SK-N-SH treated with all-trans-retinoic acid at 6 μM for 48 hours (cell line): ENCODE results near the gene MYO19.
"Not testable (repeated sequence)": the region's sequence is repeated elsewhere in the genome, so short reads cannot be mapped to it uniquely, and the experiment has no call there.

Experiments used
- ATAC-seq: fragments of 200-7000 bp; cut with Tn5 transposase; 3 replicates; pipeline ENCODE4 v1.9.1; 2020; ENCODE audit warnings: mild to moderate bottlenecking, moderate library complexity
- ARNTL ChIP-seq: fragments of 450-650 bp; formaldehyde crosslinking; IDR thresholded peaks from 2 replicates; pipeline ENCODE4 v1.5.0; 2020; ENCODE audit warnings: low read depth, mild to moderate bottlenecking, moderate library complexity, borderline replicate concordance
- BACH2 ChIP-seq: fragments of 250-450 bp; sonication (Bioruptor Pico); IDR thresholded peaks from 2 replicates; pipeline ENCODE4 v1.9.0; 2021; ENCODE audit warnings: mild to moderate bottlenecking, borderline replicate concordance
- CSDC2 ChIP-seq: fragments of 250-450 bp; sonication (Bioruptor Pico); IDR thresholded peaks from 2 replicates; pipeline ENCODE4 v1.5.0; 2020; ENCODE audit warnings: mild to moderate bottlenecking, moderate library complexity
- CSRNP3 ChIP-seq: fragments of 250-450 bp; sonication (Bioruptor Pico); IDR thresholded peaks from 2 replicates; pipeline ENCODE4 v1.5.1; 2021; ENCODE audit warnings: mild to moderate bottlenecking, moderate library complexity
- ESRRG ChIP-seq: fragments of 250-450 bp; sonication (Bioruptor Pico); IDR thresholded peaks from 2 replicates; pipeline ENCODE4 v1.6.1; 2021; ENCODE audit warnings: mild to moderate bottlenecking
- GLIS3 ChIP-seq: fragments of 250-450 bp; sonication (Bioruptor Pico); IDR thresholded peaks from 2 replicates; pipeline ENCODE4 v1.5.0; 2020; ENCODE audit warnings: mild to moderate bottlenecking, moderate library complexity
- ISL1 ChIP-seq: fragments of 250-450 bp; sonication (Bioruptor Pico); IDR thresholded peaks from 2 replicates; pipeline ENCODE4 v2.1.2; 2022; ENCODE audit warnings: mild to moderate bottlenecking, moderate library complexity
- OSR1 ChIP-seq: fragments of 250-450 bp; sonication (Bioruptor Pico); IDR thresholded peaks from 2 replicates; pipeline ENCODE4 v1.8.0; 2022; ENCODE audit warnings: moderate library complexity, mild to moderate bottlenecking, inconsistent platforms
- PATZ1 ChIP-seq: fragments of 250-450 bp; sonication (Bioruptor Pico); IDR thresholded peaks from 2 replicates; pipeline ENCODE4 v1.8.0; 2020; ENCODE audit warnings: mild to moderate bottlenecking, moderate library complexity, borderline replicate concordance
- PPARA ChIP-seq: fragments of 250-450 bp; sonication (Bioruptor Pico); IDR thresholded peaks from 2 replicates; pipeline ENCODE4 v1.5.0; 2020; ENCODE audit warnings: mild to moderate bottlenecking, borderline replicate concordance
- RARB ChIP-seq: fragments of 250-450 bp; sonication (Bioruptor Pico); IDR thresholded peaks from 2 replicates; pipeline ENCODE4 v1.8.0; 2021; ENCODE audit warnings: mild to moderate bottlenecking, moderate library complexity
- SNAI2 ChIP-seq: fragments of 250-450 bp; sonication (Bioruptor Pico); IDR thresholded peaks from 2 replicates; pipeline ENCODE4 v1.5.0; 2020; ENCODE audit warnings: mild to moderate bottlenecking, moderate library complexity
- TOX ChIP-seq: fragments of 250-450 bp; sonication (Bioruptor Pico); IDR thresholded peaks from 2 replicates; pipeline ENCODE4 v1.8.0; 2021; ENCODE audit warnings: mild to moderate bottlenecking, moderate library complexity, borderline replicate concordance
- ZC3H10 ChIP-seq: fragments of 250-450 bp; sonication (Bioruptor Pico); IDR thresholded peaks from 2 replicates; pipeline ENCODE4 v1.5.1; 2021; ENCODE audit warnings: mild to moderate bottlenecking, moderate library complexity
- ZFP3 ChIP-seq: fragments of 250-450 bp; sonication (Bioruptor Pico); IDR thresholded peaks from 2 replicates; pipeline ENCODE4 v1.5.0; 2020; ENCODE audit warnings: mild to moderate bottlenecking, moderate library complexity
- ZFP30 ChIP-seq: fragments of 450-650 bp; formaldehyde crosslinking; IDR thresholded peaks from 2 replicates; pipeline ENCODE4 v1.5.0; 2022; ENCODE audit warnings: mild to moderate bottlenecking, moderate library complexity
- ZNF565 ChIP-seq: fragments of 450-650 bp; formaldehyde crosslinking; conservative IDR thresholded peaks from 2 replicates; pipeline ENCODE4 v1.5.0; 2020; ENCODE audit warnings: low read depth, mild to moderate bottlenecking, moderate library complexity
- ZNF70 ChIP-seq: fragments of 450-650 bp; formaldehyde crosslinking; IDR thresholded peaks from 2 replicates; pipeline ENCODE4 v1.5.0; 2020; ENCODE audit warnings: mild to moderate bottlenecking, moderate library complexity
- ZNF8 ChIP-seq: fragments of 450-650 bp; formaldehyde crosslinking; IDR thresholded peaks from 2 replicates; pipeline ENCODE4 v1.5.0; 2020; ENCODE audit warnings: mild to moderate bottlenecking, moderate library complexity
- TF ChIP-seq, protein P1 (sequence below): fragments of 250-450 bp; sonication (Bioruptor Pico); IDR thresholded peaks from 2 replicates; pipeline ENCODE4 v1.5.1; 2020; ENCODE audit warnings: low read depth, mild to moderate bottlenecking, moderate library complexity
- TF ChIP-seq, protein P2 (sequence below): fragments of 250-450 bp; sonication (Bioruptor Pico); IDR thresholded peaks from 2 replicates; pipeline ENCODE4 v1.5.0; 2020; ENCODE audit warnings: mild to moderate bottlenecking, moderate library complexity

The MYO19 gene

DNA sequence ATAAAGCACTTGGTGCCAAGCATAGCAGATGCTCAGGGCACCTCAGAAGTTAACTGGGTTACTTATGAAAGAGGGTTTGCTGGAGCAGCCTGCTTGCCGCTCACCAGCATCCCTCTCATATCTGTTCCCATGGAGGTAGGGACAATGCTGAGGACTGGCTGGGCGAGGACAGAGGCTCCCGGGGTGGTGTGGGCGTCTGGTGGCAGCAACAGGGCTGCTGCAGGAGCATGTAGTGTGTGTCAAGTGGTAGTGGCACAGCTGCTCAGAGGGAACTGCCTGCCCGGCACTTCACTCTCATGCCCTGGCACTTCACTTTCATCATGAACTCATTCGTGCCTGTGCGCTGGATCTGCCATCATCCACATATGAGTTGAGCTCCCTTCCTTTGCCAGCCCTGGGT lies 75.1 kb downstream of the MYO19 start:
- ATAC-seq = no peak
- TF ChIP-seq OSR1 = no peak
- no peak for TF ChIP-seq CSDC2
- TF ChIP-seq, protein P1, sequence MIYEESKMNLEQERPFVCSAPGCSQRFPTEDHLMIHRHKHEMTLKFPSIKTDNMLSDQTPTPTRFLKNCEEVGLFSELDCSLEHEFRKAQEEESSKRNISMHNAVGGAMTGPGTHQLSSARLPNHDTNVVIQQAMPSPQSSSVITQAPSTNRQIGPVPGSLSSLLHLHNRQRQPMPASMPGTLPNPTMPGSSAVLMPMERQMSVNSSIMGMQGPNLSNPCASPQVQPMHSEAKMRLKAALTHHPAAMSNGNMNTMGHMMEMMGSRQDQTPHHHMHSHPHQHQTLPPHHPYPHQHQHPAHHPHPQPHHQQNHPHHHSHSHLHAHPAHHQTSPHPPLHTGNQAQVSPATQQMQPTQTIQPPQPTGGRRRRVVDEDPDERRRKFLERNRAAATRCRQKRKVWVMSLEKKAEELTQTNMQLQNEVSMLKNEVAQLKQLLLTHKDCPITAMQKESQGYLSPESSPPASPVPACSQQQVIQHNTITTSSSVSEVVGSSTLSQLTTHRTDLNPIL (CRISPR knock-in tag) = no peak
- no peak for TF ChIP-seq ZNF8 (CRISPR knock-in tag)
- TF ChIP-seq, all 23 proteins: peak for 0

DNA sequence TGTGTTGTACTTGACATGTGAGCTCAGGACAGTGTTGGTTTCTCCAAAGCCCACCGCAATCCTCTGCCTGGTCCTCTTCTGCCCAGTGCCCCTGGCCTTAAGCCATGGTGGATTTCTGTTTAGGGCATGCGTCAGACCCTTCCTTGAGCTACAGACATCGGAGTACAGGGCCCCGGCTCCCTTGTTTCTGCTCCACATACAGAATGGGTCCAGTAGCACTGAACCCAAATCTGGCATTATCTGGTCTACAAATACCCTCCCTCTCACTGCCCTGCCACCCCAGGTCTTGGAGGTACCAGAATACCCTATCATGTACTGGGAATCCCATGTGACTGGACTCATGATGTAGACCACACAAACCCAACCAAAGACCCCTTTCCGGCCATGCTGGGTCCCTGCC lies 75.6 kb downstream of the MYO19 start:
- no peak for TF ChIP-seq BACH2 (CRISPR knock-in tag)
- TF ChIP-seq PATZ1 (CRISPR knock-in tag) = no peak
- no peak for TF ChIP-seq ZFP30 (CRISPR knock-in tag)
- TF ChIP-seq ZNF70 = no peak
- TF ChIP-seq TOX = no peak
- no peak for TF ChIP-seq ZNF8 (CRISPR knock-in tag)
- TF ChIP-seq CSDC2 = no peak
- TF ChIP-seq CSRNP3 (CRISPR knock-in tag) = no peak
- TF ChIP-seq, protein P2, sequence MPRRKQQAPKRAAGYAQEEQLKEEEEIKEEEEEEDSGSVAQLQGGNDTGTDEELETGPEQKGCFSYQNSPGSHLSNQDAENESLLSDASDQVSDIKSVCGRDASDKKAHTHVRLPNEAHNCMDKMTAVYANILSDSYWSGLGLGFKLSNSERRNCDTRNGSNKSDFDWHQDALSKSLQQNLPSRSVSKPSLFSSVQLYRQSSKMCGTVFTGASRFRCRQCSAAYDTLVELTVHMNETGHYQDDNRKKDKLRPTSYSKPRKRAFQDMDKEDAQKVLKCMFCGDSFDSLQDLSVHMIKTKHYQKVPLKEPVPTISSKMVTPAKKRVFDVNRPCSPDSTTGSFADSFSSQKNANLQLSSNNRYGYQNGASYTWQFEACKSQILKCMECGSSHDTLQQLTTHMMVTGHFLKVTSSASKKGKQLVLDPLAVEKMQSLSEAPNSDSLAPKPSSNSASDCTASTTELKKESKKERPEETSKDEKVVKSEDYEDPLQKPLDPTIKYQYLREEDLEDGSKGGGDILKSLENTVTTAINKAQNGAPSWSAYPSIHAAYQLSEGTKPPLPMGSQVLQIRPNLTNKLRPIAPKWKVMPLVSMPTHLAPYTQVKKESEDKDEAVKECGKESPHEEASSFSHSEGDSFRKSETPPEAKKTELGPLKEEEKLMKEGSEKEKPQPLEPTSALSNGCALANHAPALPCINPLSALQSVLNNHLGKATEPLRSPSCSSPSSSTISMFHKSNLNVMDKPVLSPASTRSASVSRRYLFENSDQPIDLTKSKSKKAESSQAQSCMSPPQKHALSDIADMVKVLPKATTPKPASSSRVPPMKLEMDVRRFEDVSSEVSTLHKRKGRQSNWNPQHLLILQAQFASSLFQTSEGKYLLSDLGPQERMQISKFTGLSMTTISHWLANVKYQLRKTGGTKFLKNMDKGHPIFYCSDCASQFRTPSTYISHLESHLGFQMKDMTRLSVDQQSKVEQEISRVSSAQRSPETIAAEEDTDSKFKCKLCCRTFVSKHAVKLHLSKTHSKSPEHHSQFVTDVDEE (CRISPR knock-in tag) = no peak
- TF ChIP-seq GLIS3 (CRISPR knock-in tag) = no peak
- TF ChIP-seq SNAI2 (CRISPR knock-in tag) = no peak
- TF ChIP-seq ZFP3 = no peak
- TF ChIP-seq ZNF565 (CRISPR knock-in tag) = no peak
- TF ChIP-seq RARB (CRISPR knock-in tag) = no peak
- TF ChIP-seq ESRRG (CRISPR knock-in tag) = no peak
- TF ChIP-seq ZC3H10 (CRISPR knock-in tag) = no peak
- no peak for TF ChIP-seq ARNTL (CRISPR knock-in tag)
- no peak for TF ChIP-seq ISL1 (CRISPR knock-in tag)
- TF ChIP-seq, protein P1 (CRISPR knock-in tag) = no peak
- TF ChIP-seq PPARA (CRISPR knock-in tag) = no peak
- no peak for ATAC-seq

DNA sequence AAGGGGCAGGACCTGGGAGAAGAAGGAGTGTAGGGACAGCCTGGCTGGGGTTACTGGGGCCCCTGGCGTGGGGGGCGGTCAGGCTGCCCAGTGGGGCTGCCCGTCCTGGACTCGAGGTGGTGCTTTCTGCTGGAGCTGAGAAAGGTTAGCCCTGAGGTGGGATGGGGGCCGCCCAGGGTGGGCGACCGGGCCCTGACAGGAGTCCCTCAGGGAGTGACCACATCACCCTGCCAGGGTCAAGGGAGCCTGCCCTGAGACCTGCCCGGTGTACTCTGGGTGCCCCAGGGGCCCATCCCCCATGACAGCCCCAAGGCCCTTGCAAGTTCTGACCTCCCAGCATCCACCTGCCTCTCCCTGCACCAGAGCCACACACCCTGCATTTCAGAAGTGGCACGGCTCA lies 77.0 kb downstream of the MYO19 start:
- ATAC-seq = not testable (repeated sequence)

GRCh38 chr17:36452888-36453287 lies 81.8 kb downstream of the MYO19 start:
- ATAC-seq = not testable (repeated sequence)

- ATAC-seq = peak; percentile 47; the same call in 1 of the 3 replicates
Observed at GRCh38 chr17:36449997-36450396, 84.7 kb downstream of the MYO19 start.
